Sigmoid colon (tissue), 7 donors: ENCODE data around the gene STRBP. TPM values are rescaled to one million over a fixed set of nuclear protein-coding genes. Genes with fewer than 3 reads are reported as not detected.

Experiments
- DNase-seq: peaks from one replicate; pipeline ENCODE4 v3.0.0-alpha.2; 2019
- H3K27ac ChIP-seq, 4 donors: fragments of 200-600 bp; sonication (generic); one replicate each; pipeline ENCODE4 v1.5.1; 2016 to 2019; ENCODE audit warnings: mild to moderate bottlenecking in 1 of 4
- H3K27me3 ChIP-seq, 3 donors: fragments of 200-600 bp; sonication (generic); one replicate each; pipeline ENCODE4 v1.5.1; 2019; ENCODE audit warnings: mild to moderate bottlenecking in 1 of 3
- H3K36me3 ChIP-seq, 4 donors: fragments of 200-600 bp; sonication (generic); one replicate each; pipeline ENCODE4 v1.5.1; 2016 to 2019
- H3K4me1 ChIP-seq, 4 donors: fragments of 200-600 bp; sonication (generic); one replicate each; pipeline ENCODE4 v1.5.1; 2017 to 2019
- H3K4me3 ChIP-seq, 4 donors: fragments of 200-600 bp; sonication (generic); one replicate each; pipeline ENCODE4 v1.5.1; 2017 to 2019; ENCODE audit warnings: mild to moderate bottlenecking in 2 of 4, moderate library complexity in 1 of 4
- H3K9me3 ChIP-seq, 4 donors: fragments of 200-600 bp in 3 of 4; sonication (generic) in 3 of 4; one replicate each; pipeline versions ENCODE4 v1.5.1 to v1.6.1; 2013 to 2019
- CTCF ChIP-seq, 4 experiments: fragments of 450-650 bp in 3 of 4; fragments of 200-600 bp in 1 of 4; IDR thresholded peaks; one replicate each; pipeline ENCODE4 v1.5.1; 2016 to 2019; ENCODE audit warnings: antibody characterized with exemption in 4 of 4, mild to moderate bottlenecking in 3 of 4, moderate library complexity in 2 of 4
- EP300 ChIP-seq, 4 donors: sonication (generic); formaldehyde crosslinking; IDR thresholded peaks; one replicate each; pipeline ENCODE4 v1.6.1; 2017; ENCODE audit warnings: antibody characterized with exemption in 4 of 4
- POLR2A ChIP-seq, 2 donors: fragments of 450-650 bp; IDR thresholded peaks; one replicate each; pipeline ENCODE4 v1.6.1; 2016; ENCODE audit warnings: antibody characterized with exemption in 2 of 2, mild to moderate bottlenecking in 2 of 2, moderate library complexity in 2 of 2
- POLR2AphosphoS5 ChIP-seq, 4 donors: sonication (generic); formaldehyde crosslinking; IDR thresholded peaks; one replicate each; pipeline ENCODE4 v1.6.1; 2017; ENCODE audit warnings: antibody characterized with exemption in 4 of 4
- WGBS, 2 donors: extraction: QIAGEN DNeasy Blood & Tissue Kit; methylation state at CpG; one replicate each; pipeline ENCODE4 v1.1.7; 2013; 5-methylcytosine and 5-hydroxymethylcytosine counted together
- intact Hi-C: fragments of 100-400 bp; cut with DNase I; formaldehyde crosslinking; loops from one replicate; pipeline ENCODE4 v1.15.1; 2023
- polyA plus RNA-seq, 3 donors: library from polyadenylated mRNA; stranded (reverse); fragments of 200-250 nt; gene quantifications; one replicate each; pipeline ENCODE4 v1.2.3, GENCODE V29; 2013
- total RNA-seq, 4 donors: library from RNA; depleted of rRNA; stranded (reverse); fragments of >200 nt; gene quantifications; one replicate each; pipeline ENCODE4 v1.1.0, GENCODE V29; 2016
- donor health status: healthy with polysubstance abuse.
- donor health status: Bipolar disorder and iron deficiency.
- donor health status: healthy.

The STRBP gene
- total and polyA plus RNA-seq, 7 donors, result 13.3 to 32.2 (median 18.0) TPM

GRCh38 chr9:123084256-123084655 is 184.1 kb downstream of the STRBP start:
- TF ChIP-seq EP300 (IDR thresholded peaks at IDR 0.05), result no peak
- Histone ChIP-seq H3K36me3 (peaks cover 11 to 80% (median 28%) of the 10 kb centered on the region in 4 donors), H3K27ac (no peak overlapping the region), H3K4me3 (no peak overlapping the region), H3K9me3 (no peaks in the 10 kb centered on the region), H3K4me1 (no peaks in the 10 kb centered on the region), H3K27me3 (no peaks in the 10 kb centered on the region)
- WGBS, 2 donors, result 95 to 100% methylated on average over 1 of the region's 1 CpG
- intact Hi-C loops, result loop anchor here (10.0 kb wide), 1 partner anchor 141 kb away; no protein-coding TSS in a partner anchor
- DNase-seq, result no peak

DNA sequence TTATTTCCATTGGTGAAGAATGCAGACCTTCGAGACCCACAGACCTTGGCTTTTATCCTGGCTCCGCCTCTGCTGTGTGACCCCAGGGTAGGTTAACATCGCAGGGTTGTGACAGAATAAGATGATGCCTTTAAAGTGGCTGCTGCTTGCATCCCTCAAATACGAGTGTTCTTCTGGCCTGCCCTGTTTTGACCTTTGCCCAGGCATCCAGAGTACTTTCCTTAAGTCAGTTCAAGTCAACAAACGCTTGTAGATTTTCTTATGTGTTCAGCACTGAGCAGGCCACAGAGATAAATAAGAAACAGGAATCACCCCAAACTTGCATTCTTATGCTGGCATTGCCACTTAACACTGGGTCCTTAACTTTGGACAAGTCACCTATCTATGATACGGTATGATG is 184.7 kb downstream of the STRBP start:
- intact Hi-C loops, result loop anchor here (10.0 kb wide), 1 partner anchor 141 kb away; no protein-coding TSS in a partner anchor
- Histone ChIP-seq H3K4me1 (no peaks in the 10 kb centered on the region), H3K4me3 (no peak overlapping the region), H3K27me3 (no peaks in the 10 kb centered on the region), H3K9me3 (no peaks in the 10 kb centered on the region), H3K36me3 (peaks cover 11 to 80% (median 29%) of the 10 kb centered on the region in 4 donors), H3K27ac (no peak overlapping the region)
- 55 to 82% methylated on average over 6 of the region's 6 CpGs for WGBS, 2 donors
- TF ChIP-seq POLR2AphosphoS5 (IDR thresholded peaks at IDR 0.05), result no peak
- DNase-seq, result no peak

DNA sequence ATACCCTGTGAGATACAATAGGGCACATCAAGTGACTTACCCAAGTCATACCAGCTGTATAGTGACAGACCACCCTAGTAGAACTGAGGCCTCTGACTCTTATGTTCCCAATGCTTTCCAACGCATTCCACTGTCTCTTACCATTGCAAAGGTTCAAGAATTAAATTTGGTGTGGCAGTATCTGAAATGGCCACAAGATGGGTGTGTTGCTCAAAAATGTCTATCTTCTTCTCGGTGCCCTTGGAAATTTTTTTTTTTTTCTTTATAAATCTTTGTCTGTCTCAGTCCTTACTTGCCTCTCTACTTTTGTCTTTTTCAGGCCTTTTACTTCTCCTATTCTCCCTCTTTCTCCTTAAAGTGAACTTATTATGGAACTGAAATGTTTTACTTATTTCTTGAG is 186.6 kb downstream of the STRBP start:
- Histone ChIP-seq H3K27ac (no peak overlapping the region), H3K4me3 (no peak overlapping the region), H3K36me3 (peaks cover 11 to 83% (median 30%) of the 10 kb centered on the region in 4 donors), H3K27me3 (no peaks in the 10 kb centered on the region), H3K4me1 (no peaks in the 10 kb centered on the region), H3K9me3 (no peaks in the 10 kb centered on the region)
- WGBS, 2 donors, result 32 to 42% methylated on average over 2 of the region's 2 CpGs
- intact Hi-C loops, result loop anchor here (1.0 to 10.0 kb wide), 2 partner anchors 143 to 268 kb away; no protein-coding TSS in a partner anchor
- no peak for TF ChIP-seq EP300 (IDR thresholded peaks at IDR 0.05)
- no peak for TF ChIP-seq POLR2AphosphoS5 (IDR thresholded peaks at IDR 0.05)
- TF ChIP-seq CTCF (IDR thresholded peaks at IDR 0.05), result peak; percentile 8 to 43 (median 38)
- no peak for TF ChIP-seq POLR2A (IDR thresholded peaks at IDR 0.05)
- DNase-seq, result no peak

DNA sequence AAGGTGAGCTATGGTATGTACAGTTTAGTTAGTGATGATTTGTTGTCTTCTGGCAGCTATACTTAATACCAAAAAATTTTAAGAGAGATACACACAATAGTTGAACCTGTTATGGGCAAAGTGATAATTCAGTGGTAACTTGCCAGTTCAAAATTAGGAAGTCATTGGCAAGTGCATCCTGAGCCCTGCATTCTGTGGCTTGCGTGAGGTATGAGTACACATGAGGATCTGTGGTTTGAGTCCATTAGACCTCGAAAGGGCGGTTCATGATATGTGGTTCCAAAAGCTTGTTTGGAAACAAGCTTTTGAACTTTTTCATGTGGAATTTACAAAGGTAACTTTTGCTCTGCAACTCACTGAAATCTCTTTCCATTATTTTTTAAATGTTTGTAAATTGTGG is 187.9 kb downstream of the STRBP start:
- TF ChIP-seq CTCF (IDR thresholded peaks at IDR 0.05), result no peak
- TF ChIP-seq EP300 (IDR thresholded peaks at IDR 0.05), result no peak
- TF ChIP-seq POLR2A (IDR thresholded peaks at IDR 0.05), result no peak
- TF ChIP-seq POLR2AphosphoS5 (IDR thresholded peaks at IDR 0.05), result no peak
- Histone ChIP-seq H3K27me3 (no peaks in the 10 kb centered on the region), H3K4me3 (no peak overlapping the region), H3K9me3 (no peaks in the 10 kb centered on the region), H3K4me1 (no peaks in the 10 kb centered on the region), H3K27ac (no peak overlapping the region), H3K36me3 (peaks cover 11 to 94% (median 35%) of the 10 kb centered on the region in 4 donors)
- 70 to 91% methylated on average over 3 of the region's 3 CpGs for WGBS, 2 donors
- intact Hi-C loops, result loop anchor here (10.0 kb wide), 1 partner anchor 144 kb away; no protein-coding TSS in a partner anchor
- DNase-seq, result no peak

GRCh38 chr9:123074628-123075027 is 193.8 kb downstream of the STRBP start:
- TF ChIP-seq EP300 (IDR thresholded peaks at IDR 0.05), result no peak
- TF ChIP-seq CTCF (IDR thresholded peaks at IDR 0.05), result no peak
- TF ChIP-seq POLR2AphosphoS5 (IDR thresholded peaks at IDR 0.05), result no peak
- TF ChIP-seq POLR2A (IDR thresholded peaks at IDR 0.05), result no peak
- H3K9me3 ChIP-seq, result no peaks in the 10 kb centered on the region
- H3K36me3 ChIP-seq, result peaks cover 0 to 88% (median 21%) of the 10 kb centered on the region in 4 donors
- H3K27me3 ChIP-seq, result no peaks in the 10 kb centered on the region
- 88% methylated on average over 3 of the region's 3 CpGs for WGBS, 2 donors
- H3K4me1 ChIP-seq, result peaks cover 0 to 14% (median 3%) of the 10 kb centered on the region in 4 donors
- intact Hi-C loops, result no loop called here
- H3K27ac ChIP-seq, result peak overlapping the region in 2 of 4 donors; percentile 35 to 36
- no peak overlapping the region for H3K4me3 ChIP-seq
- DNase-seq, result no peak

DNA sequence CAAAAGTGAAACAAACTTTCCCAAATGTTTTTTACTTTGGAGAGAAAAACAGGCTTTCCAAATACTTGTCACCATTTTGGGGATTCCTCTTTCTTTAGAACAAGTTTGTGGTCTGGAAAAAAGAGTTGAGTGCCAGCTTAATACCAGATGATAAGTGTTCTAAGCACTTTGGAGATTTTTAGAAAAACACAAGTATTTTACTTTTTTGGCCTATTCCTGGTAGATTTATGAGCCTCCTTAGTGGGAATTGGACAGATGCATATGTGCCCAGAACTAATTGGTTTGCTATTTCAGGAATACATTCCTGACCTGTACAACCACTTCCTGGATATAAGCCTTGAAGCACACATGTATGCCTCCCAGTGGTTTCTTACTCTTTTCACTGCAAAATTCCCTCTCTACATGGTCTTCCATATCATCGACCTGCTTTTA is 194.4 kb downstream of the STRBP start:
- TF ChIP-seq CTCF (IDR thresholded peaks at IDR 0.05) (no peak), POLR2A (IDR thresholded peaks at IDR 0.05) (no peak), POLR2AphosphoS5 (IDR thresholded peaks at IDR 0.05) (no peak), EP300 (IDR thresholded peaks at IDR 0.05) (no peak)
- Histone ChIP-seq H3K9me3 (no peaks in the 10 kb centered on the region), H3K27ac (peak overlapping the region in 3 of 4 donors; percentile 35 to 44 (median 36)), H3K36me3 (peaks cover 0 to 87% (median 20%) of the 10 kb centered on the region in 4 donors), H3K27me3 (no peaks in the 10 kb centered on the region), H3K4me1 (peaks cover 0 to 14% (median 3%) of the 10 kb centered on the region in 4 donors), H3K4me3 (no peak overlapping the region)
- 76 to 83% methylated on average over 1 of the region's 1 CpG for WGBS, 2 donors
- intact Hi-C loops, result no loop called here
- no peak for DNase-seq
